ENCODE data around the gene MSLN.

The MSLN gene

DNA sequence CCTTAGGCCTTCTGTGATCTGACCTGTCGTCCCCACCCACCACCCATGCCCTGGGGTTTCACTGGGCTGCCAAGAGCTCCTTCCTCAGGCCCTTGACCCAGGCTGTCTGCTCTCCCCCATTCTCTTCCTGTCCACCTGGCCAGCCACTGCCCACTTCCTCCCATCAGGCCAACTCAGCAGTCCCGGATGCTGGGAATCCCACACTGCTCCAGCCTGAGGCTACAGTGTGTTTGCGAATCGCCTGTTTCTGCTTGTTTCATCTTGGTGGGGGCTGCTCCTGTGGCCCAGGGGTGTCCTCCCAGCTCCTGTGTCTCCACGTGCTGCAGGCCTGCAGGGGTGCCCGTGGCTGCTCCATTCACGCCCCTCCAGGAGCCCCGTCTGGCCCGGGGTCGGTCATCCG, 46.5 kb upstream of the MSLN start:
- H3K23ac ChIP-seq (ENCODE audit: low read length): no peak overlapping the region
- peak; percentile 46 to 55 for DNase-seq
- H3K14ac ChIP-seq (ENCODE audit: low read length): no peak overlapping the region
- peaks cover 12% of the 10 kb centered on the region for H3K27me3 ChIP-seq (ENCODE audit: insufficient read depth, low read length)
- no peak overlapping the region for H4K12ac ChIP-seq (ENCODE audit: low read depth, low read length)
- peak overlapping the region; percentile 74 for H4K8ac ChIP-seq (ENCODE audit: low read depth, low read length)
- H2AFZ ChIP-seq (ENCODE audit: insufficient read depth, low read length, poor library complexity): no peak overlapping the region
- H4K91ac ChIP-seq (ENCODE audit: low read depth, low read length): peak overlapping the region; percentile 20
- no CpG with 5 or more reads among the region's 11 CpGs for WGBS (ENCODE audit: extremely low coverage, insufficient coverage, insufficient read length)
- no peaks in the 10 kb centered on the region for H3K79me2 ChIP-seq (ENCODE audit: control insufficient read depth, insufficient read depth, low read length, poor library complexity)
- no peak overlapping the region for H3K4me2 ChIP-seq (ENCODE audit: low read length)
- H3K4me3 ChIP-seq (ENCODE audit: low read depth, low read length): no peak overlapping the region
- H3K36me3 ChIP-seq (ENCODE audit: control insufficient read depth in 1 of 2, insufficient read depth in 2 of 2, low read length in 2 of 2): no peaks in the 10 kb centered on the region
- H2BK12ac ChIP-seq (ENCODE audit: low read length): no peak overlapping the region
- no peak overlapping the region for H2AK5ac ChIP-seq (ENCODE audit: low read length)
- H3K9me3 ChIP-seq (ENCODE audit: insufficient read depth, low read depth, low read length): peaks cover 12% of the 10 kb centered on the region
- no peak overlapping the region for H3K9ac ChIP-seq (ENCODE audit: low read length)
- peak overlapping the region; percentile 29 for H3K27ac ChIP-seq (ENCODE audit: low read depth, low read length)
- no peak overlapping the region for H2BK120ac ChIP-seq (ENCODE audit: insufficient read depth, low read length, poor library complexity)
- H3K18ac ChIP-seq (ENCODE audit: low read length): no peak overlapping the region
- no peak overlapping the region for H3K4ac ChIP-seq (ENCODE audit: low read depth, low read length)
- peaks cover 18 to 19% of the 10 kb centered on the region in 2 experiments for H3K4me1 ChIP-seq (ENCODE audit: control insufficient read depth in 1 of 2, insufficient read depth in 2 of 2, low read length in 2 of 2)
- no peak overlapping the region for H2BK5ac ChIP-seq (ENCODE audit: low read depth, low read length, poor library complexity)
- H3K79me1 ChIP-seq (ENCODE audit: low read length): peaks cover 2% of the 10 kb centered on the region

- peaks cover 20% of the 10 kb centered on the region in 2 experiments for H3K4me1 ChIP-seq (ENCODE audit: control insufficient read depth in 1 of 2, insufficient read depth in 2 of 2, low read length in 2 of 2)
- H3K18ac ChIP-seq (ENCODE audit: low read length): no peak within 1 kb of the TSS
- no peak within 1 kb of the TSS for H3K23ac ChIP-seq (ENCODE audit: low read length)
- H2AK5ac ChIP-seq (ENCODE audit: low read length): no peak within 1 kb of the TSS
- no CpG with 5 or more reads among the region's 108 CpGs for WGBS (ENCODE audit: extremely low coverage, insufficient coverage, insufficient read length)
- peak within 1 kb of the TSS; percentile 67 for H3K4me3 ChIP-seq (ENCODE audit: low read depth, low read length)
- H2BK5ac ChIP-seq (ENCODE audit: low read depth, low read length, poor library complexity): no peak within 1 kb of the TSS
- peak within 1 kb of the TSS; percentile 29 for H3K27ac ChIP-seq (ENCODE audit: low read depth, low read length)
- H2BK12ac ChIP-seq (ENCODE audit: low read length): no peak within 1 kb of the TSS
- no peaks in the 10 kb centered on the region for H3K36me3 ChIP-seq (ENCODE audit: control insufficient read depth in 1 of 2, insufficient read depth in 2 of 2, low read length in 2 of 2)
- H4K12ac ChIP-seq (ENCODE audit: low read depth, low read length): no peak within 1 kb of the TSS
- no peak within 1 kb of the TSS for H3K14ac ChIP-seq (ENCODE audit: low read length)
- H3K79me1 ChIP-seq (ENCODE audit: low read length): peaks cover 2% of the 10 kb centered on the region
- H3K9me3 ChIP-seq (ENCODE audit: insufficient read depth, low read depth, low read length): peaks cover 12% of the 10 kb centered on the region
- no peak within 1 kb of the TSS for H3K9ac ChIP-seq (ENCODE audit: low read length)
- no peak within 1 kb of the TSS for H2AFZ ChIP-seq (ENCODE audit: insufficient read depth, low read length, poor library complexity)
- no peak within 1 kb of the TSS for H2BK120ac ChIP-seq (ENCODE audit: insufficient read depth, low read length, poor library complexity)
- peak within 1 kb of the TSS; percentile 20 for H4K91ac ChIP-seq (ENCODE audit: low read depth, low read length)
- H3K27me3 ChIP-seq (ENCODE audit: insufficient read depth, low read length): peaks cover 12% of the 10 kb centered on the region
- H3K79me2 ChIP-seq (ENCODE audit: control insufficient read depth, insufficient read depth, low read length, poor library complexity): no peaks in the 10 kb centered on the region
- H3K4ac ChIP-seq (ENCODE audit: low read depth, low read length): no peak within 1 kb of the TSS
- peak within 1 kb of the TSS; percentile 74 for H4K8ac ChIP-seq (ENCODE audit: low read depth, low read length)
- peak within 1 kb of the TSS; percentile 93 for H3K4me2 ChIP-seq (ENCODE audit: low read length)
- DNase-seq: peak; percentile 86 to 93
Observed at GRCh38 chr16:714558-715476, 45.7 kb upstream of the MSLN start, which contains the start of gene METRN. METRN (plus strand) TSS chr16:715118; CDS start chr16:715290, 172 bp downstream.

DNA sequence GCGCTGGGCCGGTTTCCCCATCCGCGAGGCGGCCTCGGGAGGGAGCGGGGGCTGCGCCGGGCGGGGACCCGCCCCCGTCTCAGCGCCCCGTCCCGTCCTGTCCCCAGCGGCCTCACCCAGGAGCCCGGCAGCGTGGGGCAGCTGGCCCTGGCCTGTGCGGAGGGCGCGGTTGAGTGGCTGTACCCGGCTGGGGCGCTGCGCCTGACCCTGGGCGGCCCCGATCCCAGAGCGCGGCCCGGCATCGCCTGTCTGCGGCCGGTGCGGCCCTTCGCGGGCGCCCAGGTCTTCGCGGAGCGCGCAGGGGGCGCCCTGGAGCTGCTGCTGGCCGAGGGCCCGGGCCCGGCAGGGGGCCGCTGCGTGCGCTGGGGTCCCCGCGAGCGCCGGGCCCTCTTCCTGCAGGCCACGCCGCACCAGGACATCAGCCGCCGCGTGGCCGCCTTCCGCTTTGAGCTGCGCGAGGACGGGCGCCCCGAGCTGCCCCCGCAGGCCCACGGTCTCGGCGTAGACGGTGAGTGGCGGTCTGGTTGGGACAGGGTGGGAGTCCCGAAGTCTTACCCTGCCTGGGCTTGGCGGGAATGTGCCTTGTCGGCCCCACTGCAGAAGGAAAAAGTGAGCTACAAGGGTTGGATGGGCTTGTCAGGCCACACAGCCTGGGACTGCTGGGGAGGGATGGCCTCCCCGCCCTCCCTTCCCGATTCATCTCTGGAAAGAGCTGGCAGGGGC, 44.9 kb upstream of the MSLN start:
- H3K4me2 ChIP-seq (ENCODE audit: low read length): peak overlapping the region; percentile 93
- no CpG with 5 or more reads among the region's 74 CpGs for WGBS (ENCODE audit: extremely low coverage, insufficient coverage, insufficient read length)
- H3K4ac ChIP-seq (ENCODE audit: low read depth, low read length): no peak overlapping the region

DNA sequence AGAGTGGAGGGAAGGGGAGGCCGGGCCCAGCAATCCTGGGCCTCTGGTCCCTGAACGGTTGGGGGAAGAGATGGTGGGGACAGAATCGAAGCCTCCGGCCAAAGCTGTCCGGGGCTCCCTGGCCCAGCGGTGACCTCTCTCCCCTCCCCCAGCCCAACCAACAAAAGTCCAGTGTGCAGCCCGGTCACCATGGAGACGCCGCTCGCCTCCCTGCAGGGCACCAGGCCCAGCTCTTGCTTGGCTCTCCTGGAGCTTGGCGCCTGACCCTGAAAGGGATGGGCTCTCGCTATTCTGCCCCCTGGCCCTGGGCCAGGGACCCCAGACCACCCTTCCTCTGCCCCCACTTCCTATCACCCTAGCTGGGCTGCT, 44.4 kb upstream of the MSLN start:
- Histone ChIP-seq H3K9me3 (ENCODE audit: insufficient read depth, low read depth, low read length) (peaks cover 12% of the 10 kb centered on the region), H2BK12ac (ENCODE audit: low read length) (no peak overlapping the region), H4K12ac (ENCODE audit: low read depth, low read length) (no peak overlapping the region), H2BK120ac (ENCODE audit: insufficient read depth, low read length, poor library complexity) (no peak overlapping the region), H3K27me3 (ENCODE audit: insufficient read depth, low read length) (peaks cover 12% of the 10 kb centered on the region), H3K79me1 (ENCODE audit: low read length) (peaks cover 9% of the 10 kb centered on the region), H3K4me1 (ENCODE audit: control insufficient read depth in 1 of 2, insufficient read depth in 2 of 2, low read length in 2 of 2) (peaks cover 24 to 30% of the 10 kb centered on the region in 2 experiments), H2AFZ (ENCODE audit: insufficient read depth, low read length, poor library complexity) (no peak overlapping the region), H3K23ac (ENCODE audit: low read length) (no peak overlapping the region), H4K8ac (ENCODE audit: low read depth, low read length) (no peak overlapping the region), H3K14ac (ENCODE audit: low read length) (no peak overlapping the region), H3K4me3 (ENCODE audit: low read depth, low read length) (no peak overlapping the region), H2BK5ac (ENCODE audit: low read depth, low read length, poor library complexity) (no peak overlapping the region), H3K36me3 (ENCODE audit: control insufficient read depth in 1 of 2, insufficient read depth in 2 of 2, low read length in 2 of 2) (no peaks in the 10 kb centered on the region), H3K4me2 (ENCODE audit: low read length) (no peak overlapping the region), H3K4ac (ENCODE audit: low read depth, low read length) (no peak overlapping the region), H4K91ac (ENCODE audit: low read depth, low read length) (no peak overlapping the region), H3K18ac (ENCODE audit: low read length) (no peak overlapping the region), H2AK5ac (ENCODE audit: low read length) (no peak overlapping the region), H3K79me2 (ENCODE audit: control insufficient read depth, insufficient read depth, low read length, poor library complexity) (peaks cover 6% of the 10 kb centered on the region), H3K9ac (ENCODE audit: low read length) (no peak overlapping the region), H3K27ac (ENCODE audit: low read depth, low read length) (no peak overlapping the region)
- no CpG with 5 or more reads among the region's 12 CpGs for WGBS (ENCODE audit: extremely low coverage, insufficient coverage, insufficient read length)
- no peak for DNase-seq

More for the DNA sequence above, 44.9 kb upstream of the MSLN start:
- DNase-seq: no peak
- Histone ChIP-seq H2AFZ (ENCODE audit: insufficient read depth, low read length, poor library complexity) (no peak overlapping the region), H2BK120ac (ENCODE audit: insufficient read depth, low read length, poor library complexity) (no peak overlapping the region), H3K79me2 (ENCODE audit: control insufficient read depth, insufficient read depth, low read length, poor library complexity) (peaks cover 2% of the 10 kb centered on the region), H3K36me3 (ENCODE audit: control insufficient read depth in 1 of 2, insufficient read depth in 2 of 2, low read length in 2 of 2) (no peaks in the 10 kb centered on the region), H2BK5ac (ENCODE audit: low read depth, low read length, poor library complexity) (no peak overlapping the region), H3K27me3 (ENCODE audit: insufficient read depth, low read length) (peaks cover 12% of the 10 kb centered on the region), H3K23ac (ENCODE audit: low read length) (no peak overlapping the region), H3K9me3 (ENCODE audit: insufficient read depth, low read depth, low read length) (peaks cover 12% of the 10 kb centered on the region), H3K27ac (ENCODE audit: low read depth, low read length) (no peak overlapping the region), H2AK5ac (ENCODE audit: low read length) (no peak overlapping the region), H3K4me1 (ENCODE audit: control insufficient read depth in 1 of 2, insufficient read depth in 2 of 2, low read length in 2 of 2) (peaks cover 24 to 28% of the 10 kb centered on the region in 2 experiments), H3K4me3 (ENCODE audit: low read depth, low read length) (peak overlapping the region; percentile 67), H3K9ac (ENCODE audit: low read length) (no peak overlapping the region), H4K8ac (ENCODE audit: low read depth, low read length) (peak overlapping the region; percentile 40), H4K12ac (ENCODE audit: low read depth, low read length) (no peak overlapping the region), H4K91ac (ENCODE audit: low read depth, low read length) (no peak overlapping the region), H3K14ac (ENCODE audit: low read length) (no peak overlapping the region), H2BK12ac (ENCODE audit: low read length) (no peak overlapping the region), H3K79me1 (ENCODE audit: low read length) (peaks cover 4% of the 10 kb centered on the region), H3K18ac (ENCODE audit: low read length) (no peak overlapping the region)

All from trophoblast cell (in vitro differentiated cells and primary cell).